DMS114 treated with DMSO at 0.1 percent for 48 hours (cell line): ENCODE measurements around the gene TPM1.

Experiments used
- DNase-seq: peaks from one replicate; lab custom pipeline; 2025; ENCODE audit not compliant: unreplicated experiment; lab: John Stamatoyannopoulos, UW

TPM1 gene

DNA sequence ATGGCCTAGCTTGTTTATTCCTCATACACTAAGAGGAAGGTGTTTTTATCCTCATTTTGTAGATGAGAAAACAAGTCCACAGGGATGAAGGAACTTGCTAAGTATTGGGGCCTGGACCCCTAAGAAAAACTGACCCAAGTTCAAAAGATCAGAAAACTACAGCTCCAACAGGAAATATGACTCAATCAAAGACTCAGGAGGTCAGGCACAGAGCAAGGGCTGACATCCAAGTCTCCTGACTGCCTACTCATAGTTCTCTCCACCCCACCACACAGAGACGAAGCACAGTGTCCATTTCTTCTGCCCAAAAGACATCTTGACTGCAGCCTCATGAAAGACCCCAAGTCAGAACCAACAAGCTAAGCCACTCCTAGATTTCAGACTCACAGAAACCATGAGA, 26.9 kb upstream of the TPM1 start:
- DNase-seq, result no peak

DNA sequence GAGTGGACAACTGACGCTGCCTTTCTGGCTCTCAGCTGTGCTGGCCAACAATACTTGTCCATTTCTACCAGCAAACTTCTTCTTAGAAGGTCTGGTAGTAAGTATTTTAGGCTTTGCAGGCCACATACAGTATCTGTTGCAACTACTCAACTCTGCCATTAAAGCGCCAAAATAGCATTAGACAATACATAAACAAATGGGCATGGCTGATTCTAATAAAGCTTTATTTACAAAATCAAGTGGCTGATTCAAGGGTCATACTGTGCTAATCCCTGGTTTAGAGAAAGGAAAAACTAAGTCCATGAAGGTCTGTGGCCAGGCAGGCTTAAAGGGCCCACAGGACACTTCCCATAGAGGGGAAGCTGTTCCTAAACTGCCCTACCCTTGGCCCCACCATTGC, 26.3 kb upstream of the TPM1 start:
- no peak for DNase-seq

DNA sequence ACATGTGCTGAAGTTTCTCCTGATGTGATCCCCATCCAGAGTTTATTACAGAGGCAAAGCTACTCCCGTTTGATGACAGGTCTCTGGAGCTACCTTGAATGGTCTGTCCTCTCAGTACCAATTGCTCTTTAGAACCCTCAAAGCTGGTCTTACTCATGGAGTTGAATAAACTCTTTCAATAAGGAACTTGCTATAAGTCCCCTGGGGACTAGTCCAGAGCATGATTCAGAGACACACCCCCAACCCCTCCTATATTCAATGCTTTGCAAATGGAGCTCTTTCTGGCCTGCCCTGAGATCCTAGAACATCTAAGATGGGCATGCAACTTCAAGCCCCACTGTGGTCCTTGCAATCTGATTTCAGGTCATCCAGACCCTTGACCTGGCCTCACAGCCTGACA, 23.9 kb upstream of the TPM1 start:
- no peak for DNase-seq

DNA sequence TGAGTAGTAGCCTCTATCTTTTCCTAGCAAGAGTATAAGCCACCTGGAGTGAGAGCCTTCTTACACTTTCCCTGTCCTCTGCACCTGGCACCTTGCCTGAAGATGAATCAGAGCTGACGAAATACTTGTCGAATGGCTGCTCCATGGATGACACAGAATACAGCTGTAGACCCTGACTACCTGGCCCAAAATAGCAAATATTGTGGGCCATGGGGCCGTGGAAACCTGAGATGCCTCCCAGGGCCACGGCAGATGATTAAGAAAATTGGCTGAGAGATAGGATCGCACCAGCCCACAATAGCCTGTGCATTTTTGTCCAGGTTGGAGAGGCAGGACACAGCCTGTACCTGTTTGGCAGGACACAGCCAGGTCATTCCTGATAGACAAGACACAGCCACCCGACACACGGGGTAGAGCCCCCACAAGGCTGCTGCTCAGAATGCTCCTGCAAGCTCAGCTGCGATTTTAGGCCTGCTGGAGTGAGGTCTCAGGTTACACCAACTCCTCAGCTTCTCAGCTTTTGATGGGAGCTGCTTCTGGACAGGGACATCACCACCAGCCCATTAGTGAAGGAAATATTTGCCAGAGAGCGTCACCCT, 22.9 kb upstream of the TPM1 start:
- DNase-seq, result no peak

DNA sequence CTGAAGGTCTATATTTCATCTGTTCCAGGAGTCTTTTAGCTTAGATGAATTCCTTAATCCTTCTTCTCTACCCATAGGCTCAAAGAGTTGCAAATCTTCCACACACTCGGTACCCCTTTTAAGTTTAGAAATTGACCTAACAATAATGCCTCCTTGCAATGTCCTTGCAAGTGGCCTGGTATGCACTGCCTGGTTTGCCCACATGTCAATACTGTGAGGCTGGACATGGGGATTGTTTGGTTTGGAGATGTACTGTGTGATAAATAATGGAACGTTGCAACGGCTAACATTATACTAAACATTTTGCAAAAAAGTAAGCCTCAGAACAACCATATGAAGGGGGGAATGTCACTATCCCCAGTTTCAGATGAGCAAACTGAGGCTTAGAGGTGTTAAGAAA, 22.4 kb upstream of the TPM1 start:
- no peak for DNase-seq

DNA sequence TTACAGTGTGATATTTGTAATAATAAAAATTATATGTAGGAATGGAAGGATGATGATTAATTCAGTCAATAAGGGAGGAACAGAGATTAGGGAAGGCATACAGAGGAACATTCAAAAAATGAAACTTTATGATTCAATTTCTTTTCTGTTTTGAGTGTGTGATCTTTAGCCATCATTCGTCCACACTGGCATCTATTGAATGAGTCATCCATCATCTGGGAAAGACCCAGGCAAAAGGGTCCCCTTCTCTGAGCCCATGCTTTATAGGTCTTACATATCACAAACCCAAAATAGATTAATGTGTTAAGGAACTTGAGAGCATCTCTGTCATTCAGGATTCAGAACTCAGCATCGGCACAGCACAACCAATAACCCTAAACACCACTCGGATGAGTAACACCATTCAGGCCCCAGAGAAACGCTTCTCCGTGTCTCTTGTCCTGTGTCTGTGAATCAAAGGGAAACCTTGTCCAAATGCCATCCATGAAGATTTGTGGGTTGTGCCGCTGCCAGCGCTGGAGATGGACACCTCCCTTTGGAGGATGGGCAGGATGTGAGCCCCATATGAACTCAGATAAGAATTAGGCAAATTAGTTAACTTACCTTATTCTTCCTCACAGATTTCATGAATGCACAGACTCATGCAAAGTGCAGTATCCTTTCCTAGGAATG, 21.7 kb upstream of the TPM1 start:
- DNase-seq, result no peak

DNA sequence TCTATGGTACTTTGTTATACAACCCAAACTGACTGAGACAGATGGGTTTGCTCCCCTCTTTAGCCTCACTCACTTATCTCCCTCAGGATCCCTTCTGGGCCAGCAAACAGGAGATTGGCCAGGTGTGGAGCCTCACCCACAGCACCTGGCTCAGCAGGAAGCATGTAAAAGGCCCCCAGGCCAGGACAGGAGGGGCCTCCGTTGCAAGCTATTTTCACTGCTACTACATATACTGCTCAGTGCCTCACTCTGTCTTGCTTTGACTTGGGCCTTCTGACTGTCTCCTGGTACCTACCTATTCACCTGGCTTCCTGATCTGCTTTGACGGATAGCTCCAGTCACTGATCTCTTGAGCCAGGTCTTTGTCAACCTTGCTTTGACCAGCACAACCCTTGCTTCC, 20.4 kb upstream of the TPM1 start:
- no peak for DNase-seq

DNA sequence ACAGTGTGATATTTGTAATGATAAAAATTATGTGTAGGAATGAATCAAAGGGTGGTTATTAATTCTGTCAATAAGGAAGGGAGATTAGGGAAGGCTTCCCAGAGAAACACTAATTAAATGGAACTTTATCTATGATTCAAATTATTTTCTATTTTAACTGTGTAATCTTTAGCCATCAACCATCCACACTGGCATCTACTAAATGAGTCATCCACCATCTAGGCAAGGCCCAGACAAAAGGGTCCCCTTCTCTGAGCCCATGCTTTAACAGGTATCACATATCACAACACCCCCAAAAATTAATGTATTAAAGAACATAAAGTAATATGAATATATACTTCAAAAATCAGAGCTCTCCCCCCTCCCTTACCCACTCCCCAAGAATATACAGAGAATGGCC, 19.9 kb upstream of the TPM1 start:
- DNase-seq, result no peak

DNA sequence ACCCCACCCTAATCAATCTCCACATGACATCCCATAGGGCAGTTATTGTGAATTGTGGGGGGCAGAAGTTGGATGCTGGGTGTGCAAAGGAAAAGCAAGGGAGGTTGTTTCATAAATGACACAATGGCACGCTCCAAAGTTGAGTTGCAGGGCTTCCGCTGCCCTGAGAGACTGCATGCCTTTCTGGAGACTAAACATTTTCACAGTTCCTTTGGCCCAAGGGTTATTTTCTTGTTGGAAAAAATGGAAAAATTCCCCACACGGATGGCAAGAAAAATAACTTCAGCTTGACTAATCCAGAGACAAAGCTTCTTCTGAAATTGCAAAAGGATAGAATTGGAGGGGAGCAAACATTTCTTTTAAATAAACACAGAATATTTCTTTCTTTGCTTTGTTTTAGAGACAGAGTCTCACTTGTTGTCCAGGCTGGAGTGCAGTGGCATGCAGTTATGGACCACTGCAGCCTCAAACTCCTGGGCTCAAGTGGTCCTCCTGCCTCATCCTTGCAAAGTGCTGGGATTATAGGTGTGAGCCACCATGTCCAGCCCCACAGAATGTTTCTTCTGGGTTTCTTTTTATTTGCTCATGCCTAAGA, 19.1 kb upstream of the TPM1 start:
- DNase-seq, result no peak

DNA sequence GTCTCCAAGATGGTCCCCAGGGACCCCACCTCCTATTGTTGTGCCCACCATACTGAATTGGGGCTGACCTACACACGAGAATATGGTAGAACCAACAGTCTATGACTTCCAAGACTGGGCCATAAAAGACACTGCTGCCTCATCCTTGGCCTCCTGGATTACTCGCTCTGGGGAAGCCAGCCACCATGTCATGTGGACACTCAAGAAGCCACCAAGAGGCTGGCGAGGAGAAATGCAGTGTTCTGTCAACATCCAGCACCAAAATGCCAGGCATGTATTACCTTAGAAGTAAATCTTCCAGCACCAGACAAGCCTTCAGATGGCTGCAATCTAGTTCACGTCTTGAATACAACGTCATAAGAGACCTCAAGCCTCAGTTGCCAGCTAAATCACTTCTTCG, 17.1 kb upstream of the TPM1 start:
- no peak for DNase-seq

DNA sequence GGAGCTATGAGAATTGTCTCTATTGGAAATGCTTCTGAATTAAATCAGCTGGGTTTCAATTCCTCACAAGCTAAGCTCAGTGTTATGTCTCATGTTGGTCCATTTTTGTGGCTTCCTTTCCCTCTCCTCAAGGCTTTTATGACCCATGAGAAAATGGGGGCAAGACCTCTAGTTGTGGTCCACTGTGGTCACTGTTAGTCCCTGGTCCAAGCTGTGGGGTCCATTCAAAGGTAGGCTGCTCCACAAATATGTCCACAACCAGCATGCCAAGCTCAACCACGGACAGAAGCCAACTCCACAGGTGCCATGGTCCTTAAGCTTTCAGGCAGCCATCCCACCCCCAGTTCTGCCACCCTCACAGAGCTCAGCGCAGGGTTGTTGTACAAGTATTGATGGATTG, 14.9 kb upstream of the TPM1 start:
- DNase-seq, result no peak

DNA sequence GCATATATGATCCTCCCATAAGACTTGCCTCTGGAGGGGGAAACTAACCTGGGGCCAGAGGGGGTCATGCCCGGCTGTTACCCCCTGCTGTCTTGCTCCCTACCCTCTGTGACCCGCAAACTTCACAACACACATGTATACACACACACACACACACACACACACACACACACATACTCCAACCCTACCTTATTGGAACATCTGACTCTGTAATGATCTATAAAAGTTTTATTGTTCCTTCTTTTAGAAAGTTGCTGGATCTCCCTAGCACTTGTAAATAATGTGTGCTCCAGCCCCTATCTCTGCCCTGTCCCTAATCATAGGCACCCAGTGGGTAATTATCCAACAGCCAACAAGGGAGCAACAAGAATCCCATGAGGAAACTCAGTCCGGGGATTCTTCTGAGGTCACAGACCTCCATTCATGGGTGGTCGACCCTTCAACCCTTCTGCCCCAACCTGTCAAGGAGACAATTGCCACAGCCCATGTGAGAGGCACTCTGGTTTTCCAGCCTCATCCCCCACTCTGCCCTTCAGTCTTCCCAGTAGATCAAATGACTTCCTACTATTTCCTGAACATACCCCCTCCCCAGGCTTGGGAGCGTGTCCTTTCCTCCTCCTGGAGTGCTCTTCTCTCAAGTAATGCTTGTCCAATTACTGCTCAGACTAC, 14.0 kb upstream of the TPM1 start:
- no peak for DNase-seq

DNA sequence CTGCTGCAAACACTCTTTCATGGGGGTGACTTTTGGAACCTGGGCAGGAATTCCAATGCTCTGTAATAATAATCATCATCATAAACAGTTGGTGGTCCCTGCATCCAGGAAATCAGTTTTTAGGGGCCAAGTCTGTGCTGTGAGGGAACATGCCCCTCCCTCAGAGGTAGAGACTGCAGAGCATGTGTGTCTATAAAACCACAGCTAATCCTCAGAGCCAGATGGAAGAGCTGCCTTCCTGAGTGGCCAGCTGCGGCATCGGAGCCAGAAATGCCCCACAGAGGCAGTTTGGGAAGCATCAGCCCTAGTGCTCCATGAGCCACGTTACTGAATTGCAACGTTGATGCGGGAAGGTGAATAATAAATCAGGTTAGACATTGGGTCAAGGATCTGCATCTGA, 12.9 kb upstream of the TPM1 start:
- DNase-seq, result no peak

DNA sequence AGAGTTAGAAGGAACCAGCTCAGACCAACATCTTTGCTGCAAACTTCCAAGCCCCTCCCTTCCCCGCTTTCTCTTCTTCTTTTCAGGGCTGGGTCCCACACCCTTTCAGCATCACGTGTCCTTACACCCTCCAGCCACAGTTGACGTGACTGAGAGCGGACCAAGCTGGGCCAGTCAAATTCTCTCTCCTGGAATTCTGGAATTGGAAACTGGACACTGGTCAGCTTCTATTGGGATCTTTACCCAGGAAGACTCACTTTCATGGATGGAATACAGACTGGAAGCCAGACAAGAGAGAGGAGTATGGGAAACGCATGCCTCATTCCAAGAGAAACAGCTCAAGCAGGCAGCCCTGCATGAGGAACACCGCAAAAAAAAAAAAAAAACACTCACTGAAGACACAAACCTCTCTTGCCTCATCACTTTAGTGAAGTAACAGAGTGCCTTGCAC, 12.4 kb upstream of the TPM1 start:
- DNase-seq, result no peak

DNA sequence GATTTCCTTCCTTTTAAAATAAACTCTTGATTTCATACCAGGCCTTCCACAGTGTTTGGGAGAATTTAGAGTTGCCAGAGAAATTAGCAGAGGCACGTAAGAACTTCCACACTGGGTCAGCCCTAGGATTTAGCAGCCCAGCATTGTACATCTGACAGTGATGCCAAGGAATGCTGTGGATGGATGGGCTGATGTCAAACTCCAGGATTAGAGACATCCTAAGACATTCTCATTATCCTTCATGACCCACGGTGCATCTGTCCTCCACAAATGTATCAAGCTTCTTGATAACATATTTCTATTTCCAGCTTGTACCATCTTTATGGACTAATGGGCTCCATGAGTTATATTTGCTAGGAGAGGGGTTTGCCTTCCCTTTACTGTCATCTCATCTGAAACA, 8.0 kb upstream of the TPM1 start:
- DNase-seq, result no peak

DNA sequence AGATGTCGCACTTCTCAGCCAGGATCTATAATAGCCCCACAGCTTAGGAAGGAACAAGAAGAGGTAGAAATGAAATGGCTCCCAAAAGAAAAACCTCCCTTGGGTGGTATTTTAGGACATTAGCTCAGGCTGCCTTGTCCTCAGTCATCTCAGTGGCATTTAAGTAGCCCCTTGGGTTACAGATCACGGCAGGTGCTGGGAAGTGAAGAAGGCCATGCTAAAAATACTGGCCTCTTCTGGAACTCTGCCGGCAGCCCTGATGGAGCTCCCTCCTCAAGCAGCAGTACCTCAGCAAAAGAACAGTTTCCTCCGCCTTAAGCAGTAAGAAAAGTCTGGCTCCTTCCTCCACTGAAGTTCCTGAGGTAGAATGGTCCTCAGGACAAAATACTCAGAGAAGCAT, 7.3 kb upstream of the TPM1 start:
- DNase-seq, result no peak

DNA sequence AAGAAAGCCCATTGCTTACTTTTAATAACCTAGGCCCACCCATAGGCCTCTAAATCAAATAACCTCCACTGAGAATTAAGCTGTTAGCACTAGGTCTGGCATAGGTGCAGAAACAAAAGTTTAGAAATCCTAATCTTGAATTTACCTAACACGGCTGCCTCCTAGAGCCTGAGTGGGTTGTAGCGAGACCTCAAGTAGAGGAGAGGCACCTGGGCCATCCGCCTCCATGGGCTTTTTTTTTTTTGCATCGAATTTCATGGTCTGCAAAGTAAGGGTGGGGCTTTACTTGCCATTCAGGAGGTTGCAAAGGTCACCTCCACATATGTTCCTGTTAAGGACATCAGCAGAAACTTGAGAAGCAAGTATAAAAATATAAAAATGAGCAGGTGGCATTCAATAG, 6.6 kb upstream of the TPM1 start:
- DNase-seq, result no peak

DNA sequence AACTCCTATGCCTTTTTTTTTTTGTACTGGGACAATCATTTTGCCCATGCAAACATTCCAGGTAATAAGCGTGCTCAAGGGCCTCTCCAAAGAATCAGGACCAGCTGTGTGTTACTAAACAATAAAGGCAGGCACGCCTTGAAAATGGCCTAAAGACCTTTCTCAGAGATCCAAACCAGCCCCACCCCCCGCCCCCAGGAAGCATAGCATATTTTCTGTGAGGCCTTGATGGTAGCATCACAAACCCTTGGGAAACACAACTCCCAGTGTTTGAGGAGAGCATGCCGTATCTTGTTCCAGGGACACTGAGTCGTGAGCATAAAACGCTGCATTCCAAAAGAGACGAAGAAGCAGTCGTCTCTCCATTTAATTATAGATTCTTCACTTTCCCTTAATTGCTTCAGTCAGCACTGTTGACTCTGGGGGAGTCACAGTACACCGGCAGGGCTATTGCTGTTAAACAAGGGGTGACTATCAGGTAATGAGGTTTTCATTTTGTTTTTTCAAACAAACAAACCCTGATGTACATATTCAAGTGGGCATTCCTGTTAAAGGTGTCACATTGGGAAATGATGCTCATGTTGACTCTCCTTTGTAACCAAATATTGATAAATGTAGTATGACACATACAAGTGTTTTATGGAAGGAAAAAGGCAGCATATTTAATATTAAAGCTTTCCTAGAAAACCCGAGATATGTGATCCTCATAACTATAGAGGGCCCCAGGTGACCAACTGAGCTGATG, 4.4 kb upstream of the TPM1 start:
- no peak for DNase-seq

DNA sequence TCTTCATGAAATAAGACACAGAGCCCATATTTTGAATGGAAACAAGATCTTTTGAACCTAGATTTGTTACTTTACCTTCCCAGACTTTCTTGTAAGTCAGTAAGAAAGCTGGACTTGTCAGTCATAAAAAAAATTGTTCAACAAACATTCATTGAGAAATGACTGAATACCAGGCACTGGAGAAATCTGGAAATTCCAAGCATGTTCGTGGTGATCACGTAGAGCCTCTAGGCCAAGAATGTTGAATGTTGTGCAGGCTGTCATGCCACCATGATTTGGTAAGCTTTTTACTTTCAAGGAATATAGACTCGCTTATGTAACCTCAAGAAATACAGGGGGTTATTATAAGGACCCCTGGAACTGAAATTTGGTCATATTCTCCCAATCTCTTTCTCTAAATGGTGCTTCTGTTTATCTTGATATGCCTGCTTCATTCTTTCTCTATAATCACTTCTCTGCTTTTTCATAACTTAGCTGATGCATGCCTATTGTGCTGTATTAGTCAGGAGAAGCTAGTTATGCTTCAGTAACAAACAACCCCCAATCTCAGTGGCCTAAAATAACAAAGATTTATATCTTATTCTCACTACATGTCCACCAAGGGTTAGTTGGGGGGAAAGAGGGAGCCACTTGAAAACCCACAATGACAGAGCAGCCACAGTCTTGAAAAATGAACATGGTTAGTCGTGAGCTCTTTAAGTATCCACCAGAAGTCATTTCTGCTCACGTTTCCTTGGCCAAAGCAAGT, 3.4 kb upstream of the TPM1 start:
- DNase-seq, result no peak

DNA sequence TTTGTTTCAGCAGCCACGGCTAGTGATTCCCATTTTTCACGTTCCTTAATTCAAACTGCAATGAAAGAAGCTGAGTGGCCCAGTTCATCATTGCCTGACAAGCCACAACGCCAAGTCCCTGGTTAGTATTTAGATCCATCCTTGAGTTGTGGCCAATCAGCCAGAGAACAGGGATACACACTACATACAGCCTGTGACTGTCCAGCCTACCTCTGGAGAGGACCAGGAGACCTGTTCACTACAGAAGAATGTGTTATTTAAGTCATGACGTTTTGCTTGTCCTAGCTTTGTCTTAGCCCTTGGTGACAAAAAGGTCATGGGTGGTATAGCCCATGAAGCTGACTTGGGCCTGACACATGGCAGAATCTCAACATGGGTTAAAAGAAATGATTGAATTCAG, 2.7 kb upstream of the TPM1 start:
- no peak for DNase-seq

DNA sequence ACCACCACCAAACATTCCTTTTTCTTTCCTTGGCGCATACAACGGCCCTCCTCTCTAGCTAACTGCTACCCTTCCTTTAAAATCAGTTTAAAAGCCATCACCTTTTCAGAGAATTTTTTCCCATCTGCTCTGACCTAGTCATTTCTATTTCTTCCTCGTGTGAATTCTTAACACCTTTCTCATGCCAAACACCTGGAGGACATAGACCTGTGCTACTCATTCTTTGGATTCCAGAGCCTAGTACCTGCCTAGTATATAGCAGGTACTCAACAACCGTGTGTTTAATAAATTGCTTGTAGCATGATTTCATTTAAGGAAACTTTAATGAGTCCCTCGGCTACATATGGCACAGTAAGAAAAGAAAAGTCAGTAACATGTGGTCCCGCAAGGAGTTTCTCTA, 2.0 kb upstream of the TPM1 start:
- no peak for DNase-seq
